ENCODE measurements around the gene SELENOS. TPM values are rescaled to one million over a fixed set of nuclear protein-coding genes. Genes with fewer than 3 reads are reported as not detected.

The SELENOS gene
- total RNA-seq, 6 experiments from 2014 or later = 30.4 to 52.5 (median 39.6) TPM

DNA sequence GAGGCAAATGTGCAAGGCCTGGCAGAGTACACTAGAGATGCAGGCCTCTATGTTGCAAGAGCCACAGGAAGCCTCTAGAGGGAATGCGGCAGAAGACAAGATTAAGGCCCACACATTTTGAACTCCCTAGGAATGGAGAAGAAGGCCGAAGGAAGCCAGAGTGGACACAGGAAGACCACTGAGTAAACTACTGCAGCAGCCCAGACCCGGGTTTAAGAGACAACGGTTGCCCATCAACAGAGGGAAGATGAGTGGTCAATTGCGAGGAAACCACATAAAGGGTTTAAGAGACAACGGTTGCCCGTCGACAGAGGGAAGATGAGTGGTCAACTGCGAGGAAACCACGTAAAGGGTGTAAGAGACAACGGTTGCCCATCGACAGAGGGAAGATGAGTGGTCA, 40.0 kb downstream of the SELENOS start:
- no peak overlapping the region for H3K27ac ChIP-seq
- WGBS (ENCODE audit: insufficient coverage, low coverage, low lambda C conversion rate, missing lambda C conversion rate) = 71% methylated on average over 12 of the region's 12 CpGs
- intact Hi-C loops (cut with DNase I) = no loop called here
- H3K4me3 ChIP-seq = no peak overlapping the region
- H3K4me1 ChIP-seq = peaks cover 0 to 5% (median 1%) of the 10 kb centered on the region in 4 donors
- TF ChIP-seq, protein P1, sequence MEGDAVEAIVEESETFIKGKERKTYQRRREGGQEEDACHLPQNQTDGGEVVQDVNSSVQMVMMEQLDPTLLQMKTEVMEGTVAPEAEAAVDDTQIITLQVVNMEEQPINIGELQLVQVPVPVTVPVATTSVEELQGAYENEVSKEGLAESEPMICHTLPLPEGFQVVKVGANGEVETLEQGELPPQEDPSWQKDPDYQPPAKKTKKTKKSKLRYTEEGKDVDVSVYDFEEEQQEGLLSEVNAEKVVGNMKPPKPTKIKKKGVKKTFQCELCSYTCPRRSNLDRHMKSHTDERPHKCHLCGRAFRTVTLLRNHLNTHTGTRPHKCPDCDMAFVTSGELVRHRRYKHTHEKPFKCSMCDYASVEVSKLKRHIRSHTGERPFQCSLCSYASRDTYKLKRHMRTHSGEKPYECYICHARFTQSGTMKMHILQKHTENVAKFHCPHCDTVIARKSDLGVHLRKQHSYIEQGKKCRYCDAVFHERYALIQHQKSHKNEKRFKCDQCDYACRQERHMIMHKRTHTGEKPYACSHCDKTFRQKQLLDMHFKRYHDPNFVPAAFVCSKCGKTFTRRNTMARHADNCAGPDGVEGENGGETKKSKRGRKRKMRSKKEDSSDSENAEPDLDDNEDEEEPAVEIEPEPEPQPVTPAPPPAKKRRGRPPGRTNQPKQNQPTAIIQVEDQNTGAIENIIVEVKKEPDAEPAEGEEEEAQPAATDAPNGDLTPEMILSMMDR (IDR thresholded peaks at IDR 0.05) = no peak
- TF ChIP-seq POLR2A (IDR thresholded peaks at IDR 0.05) = no peak
- H3K9me3 ChIP-seq = no peaks in the 10 kb centered on the region
- H3K36me3 ChIP-seq = peaks cover 0 to 4% (median 0%) of the 10 kb centered on the region in 4 donors
- ATAC-seq (peak in 1 of 4 donors; percentile 37), DNase-seq (no peak)
- H3K27me3 ChIP-seq = no peaks in the 10 kb centered on the region

DNA sequence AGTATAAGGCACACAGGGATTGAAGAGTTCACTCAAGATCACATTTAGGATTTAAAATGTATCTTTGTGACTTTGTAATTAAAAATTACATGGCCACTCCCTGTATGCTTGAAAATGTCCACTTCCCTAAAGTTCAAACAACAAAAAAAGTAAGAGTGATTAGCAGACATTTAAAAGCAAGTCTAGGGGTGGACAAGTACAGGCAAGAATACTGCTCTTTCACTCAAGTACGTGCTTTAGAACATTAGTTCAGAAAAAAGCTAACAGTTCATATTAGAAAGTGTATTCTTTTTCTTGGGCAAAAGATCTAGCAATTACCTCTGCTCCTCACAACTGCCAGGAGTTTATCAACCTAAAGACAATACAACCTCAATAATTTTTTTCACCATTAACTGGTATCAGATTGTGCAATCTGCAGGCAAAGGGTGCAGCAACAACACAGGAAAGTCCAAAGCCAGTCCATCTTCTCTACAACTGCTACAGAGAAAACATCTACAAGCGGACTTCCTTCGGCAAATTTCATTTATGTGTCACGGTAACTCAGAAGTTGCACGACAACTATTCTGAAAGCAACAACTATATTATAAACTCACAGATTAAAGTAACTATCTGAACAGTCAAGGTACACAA, 43.5 kb downstream of the SELENOS start:
- Histone ChIP-seq H3K4me3 (no peak overlapping the region), H3K4me1 (no peaks in the 10 kb centered on the region), H3K9me3 (peaks cover 0 to under 1% (median 0%) of the 10 kb centered on the region in 4 donors), H3K36me3 (peaks cover 0 to 4% (median 0%) of the 10 kb centered on the region in 4 donors), H3K27ac (no peak overlapping the region), H3K27me3 (no peaks in the 10 kb centered on the region)
- DNase-seq (no peak), ATAC-seq (no peak)
- intact Hi-C loops (cut with DNase I) = no loop called here
- WGBS (ENCODE audit: insufficient coverage, low coverage, low lambda C conversion rate, missing lambda C conversion rate) = 75% methylated on average over 5 of the region's 5 CpGs
- TF ChIP-seq, protein P1 (IDR thresholded peaks at IDR 0.05) = no peak
- no peak for TF ChIP-seq POLR2A (IDR thresholded peaks at IDR 0.05)

DNA sequence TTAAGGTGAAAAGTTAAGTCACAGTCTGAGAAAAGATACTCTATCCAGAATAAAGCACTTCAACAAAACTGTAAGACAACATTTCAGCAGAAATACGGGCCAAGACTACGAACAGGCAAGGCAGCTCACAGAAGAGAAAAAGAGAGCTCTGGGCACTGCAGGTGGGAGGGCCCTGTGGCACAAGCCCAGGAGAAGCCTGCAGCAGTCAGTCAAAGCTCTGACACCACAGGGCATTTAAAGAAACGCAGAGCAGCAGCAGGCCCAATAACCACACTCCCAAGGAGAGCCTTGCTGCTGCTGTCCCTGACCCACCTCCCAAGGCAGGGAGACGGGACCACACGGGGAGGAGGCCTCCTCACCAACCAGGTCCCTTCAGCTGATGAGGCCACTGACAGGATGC, 44.6 kb downstream of the SELENOS start:
- DNase-seq (no peak), ATAC-seq (no peak)
- Histone ChIP-seq H3K27ac (no peak overlapping the region), H3K4me1 (no peaks in the 10 kb centered on the region), H3K27me3 (no peaks in the 10 kb centered on the region), H3K9me3 (peaks cover 0 to 4% (median 0%) of the 10 kb centered on the region in 4 donors), H3K4me3 (no peak overlapping the region), H3K36me3 (peaks cover 0 to 4% (median 0%) of the 10 kb centered on the region in 4 donors)
- intact Hi-C loops (cut with DNase I) = no loop called here
- WGBS (ENCODE audit: insufficient coverage, low coverage, low lambda C conversion rate, missing lambda C conversion rate) = 65% methylated on average over 3 of the region's 5 CpGs
- TF ChIP-seq, protein P1 (IDR thresholded peaks at IDR 0.05) = no peak
- no peak for TF ChIP-seq POLR2A (IDR thresholded peaks at IDR 0.05)

DNA sequence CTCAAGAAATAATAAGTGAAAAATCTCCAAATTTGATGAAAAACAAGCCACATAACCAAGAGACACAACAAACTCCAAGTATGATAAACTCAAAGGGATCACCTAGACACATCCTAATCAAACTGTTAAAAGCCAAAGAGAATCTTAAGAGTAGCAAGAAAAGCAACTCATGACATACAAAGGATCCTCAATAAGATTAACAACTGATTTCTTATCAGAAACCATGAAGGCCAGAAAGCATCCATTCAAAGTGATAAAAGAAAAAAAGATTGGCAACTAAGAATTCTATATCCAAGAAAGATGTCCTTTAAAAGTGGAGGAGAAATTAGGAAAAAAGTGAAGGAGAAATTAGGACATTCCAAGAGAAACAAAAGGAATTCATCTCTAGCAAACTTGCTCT, 49.0 kb downstream of the SELENOS start:
- Histone ChIP-seq H3K27ac (no peak overlapping the region), H3K9me3 (peaks cover 0 to 4% (median 0%) of the 10 kb centered on the region in 4 donors), H3K27me3 (no peaks in the 10 kb centered on the region), H3K4me3 (no peak overlapping the region), H3K36me3 (no peaks in the 10 kb centered on the region), H3K4me1 (no peaks in the 10 kb centered on the region)
- DNase-seq (no peak), ATAC-seq (no peak)
- intact Hi-C loops (cut with DNase I) = no loop called here
- no peak for TF ChIP-seq POLR2A (IDR thresholded peaks at IDR 0.05)
- TF ChIP-seq, protein P1 (IDR thresholded peaks at IDR 0.05) = no peak
